Measurements from ENCODE around the gene CSRNP3.
"Not testable (repeated sequence)": the region's sequence is repeated elsewhere in the genome, so short reads cannot be mapped to it uniquely, and the experiment has no call there.

CSRNP3 gene

DNA sequence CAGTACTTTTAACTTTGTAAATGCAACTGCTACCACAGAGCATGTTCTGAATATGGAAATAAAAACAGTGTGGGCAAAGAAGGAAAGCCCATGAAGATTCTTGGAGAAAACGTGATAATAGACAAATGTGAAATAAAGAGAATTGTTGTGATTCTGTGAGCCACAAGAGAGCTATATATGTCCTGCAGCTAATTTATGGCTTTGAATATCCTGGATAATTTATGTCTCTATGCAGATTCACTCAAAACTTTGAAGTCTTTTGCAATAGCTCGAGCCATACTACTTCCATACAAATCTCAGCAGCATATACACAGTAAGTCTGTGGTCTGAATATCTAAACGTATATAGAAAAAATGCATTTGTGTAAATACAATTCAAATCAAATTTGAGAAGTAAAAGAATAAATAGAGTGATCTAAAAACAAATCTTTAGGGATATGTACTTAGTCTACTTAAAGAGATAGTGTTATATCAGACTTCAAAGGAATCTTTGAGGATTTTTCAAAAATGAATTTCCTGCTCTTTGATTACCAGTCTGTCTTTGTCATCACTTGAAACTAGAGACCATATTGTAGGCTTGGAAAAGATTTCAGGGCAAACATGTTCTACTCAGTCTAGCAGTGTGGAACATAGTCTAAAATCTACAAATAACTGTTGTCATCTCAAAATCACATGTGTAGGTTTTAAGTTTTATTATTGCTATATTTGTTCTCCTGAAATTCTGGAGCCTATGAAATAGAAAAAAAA is 107.1 kb downstream of the CSRNP3 start:
- H3K27ac ChIP-seq: no peak overlapping the region
- H3K4me3 ChIP-seq: no peak overlapping the region
- TF ChIP-seq, protein P1, sequence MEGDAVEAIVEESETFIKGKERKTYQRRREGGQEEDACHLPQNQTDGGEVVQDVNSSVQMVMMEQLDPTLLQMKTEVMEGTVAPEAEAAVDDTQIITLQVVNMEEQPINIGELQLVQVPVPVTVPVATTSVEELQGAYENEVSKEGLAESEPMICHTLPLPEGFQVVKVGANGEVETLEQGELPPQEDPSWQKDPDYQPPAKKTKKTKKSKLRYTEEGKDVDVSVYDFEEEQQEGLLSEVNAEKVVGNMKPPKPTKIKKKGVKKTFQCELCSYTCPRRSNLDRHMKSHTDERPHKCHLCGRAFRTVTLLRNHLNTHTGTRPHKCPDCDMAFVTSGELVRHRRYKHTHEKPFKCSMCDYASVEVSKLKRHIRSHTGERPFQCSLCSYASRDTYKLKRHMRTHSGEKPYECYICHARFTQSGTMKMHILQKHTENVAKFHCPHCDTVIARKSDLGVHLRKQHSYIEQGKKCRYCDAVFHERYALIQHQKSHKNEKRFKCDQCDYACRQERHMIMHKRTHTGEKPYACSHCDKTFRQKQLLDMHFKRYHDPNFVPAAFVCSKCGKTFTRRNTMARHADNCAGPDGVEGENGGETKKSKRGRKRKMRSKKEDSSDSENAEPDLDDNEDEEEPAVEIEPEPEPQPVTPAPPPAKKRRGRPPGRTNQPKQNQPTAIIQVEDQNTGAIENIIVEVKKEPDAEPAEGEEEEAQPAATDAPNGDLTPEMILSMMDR (IDR thresholded peaks at IDR 0.05): no peak
- DNase-seq (ENCODE audit: low spot score): no peak

- Histone ChIP-seq H3K27ac (peak overlapping the region in 1 of 2 donors; percentile 35), H3K4me3 (no peak overlapping the region)
- DNase-seq (ENCODE audit: low spot score): no peak
- TF ChIP-seq, protein P1 (IDR thresholded peaks at IDR 0.05): no peak
Measured at GRCh38 chr2:165582409-165582808, 112.9 kb downstream of the CSRNP3 start.

- TF ChIP-seq, protein P1 (IDR thresholded peaks at IDR 0.05): no peak
- H3K27ac ChIP-seq: no peak overlapping the region
- H3K4me3 ChIP-seq: no peak overlapping the region
- no peak for DNase-seq (ENCODE audit: low spot score)
Measured at GRCh38 chr2:165582863-165583506, 113.5 kb downstream of the CSRNP3 start.

GRCh38 chr2:165584126-165584654 is 114.7 kb downstream of the CSRNP3 start:
- no peak for DNase-seq (ENCODE audit: low spot score)
- no peak overlapping the region for H3K4me3 ChIP-seq
- H3K27ac ChIP-seq: no peak overlapping the region
- TF ChIP-seq, protein P1 (IDR thresholded peaks at IDR 0.05): no peak

GRCh38 chr2:165586019-165586418 is 116.5 kb downstream of the CSRNP3 start:
- no peak overlapping the region for H3K4me3 ChIP-seq
- TF ChIP-seq, protein P1 (IDR thresholded peaks at IDR 0.05): no peak
- DNase-seq (ENCODE audit: low spot score): no peak
- H3K27ac ChIP-seq: no peak overlapping the region

- TF ChIP-seq, protein P1 (IDR thresholded peaks at IDR 0.05): no peak
- no peak overlapping the region for H3K4me3 ChIP-seq
- DNase-seq (ENCODE audit: low spot score): no peak
- H3K27ac ChIP-seq: no peak overlapping the region
Measured at GRCh38 chr2:165587335-165587938, 117.9 kb downstream of the CSRNP3 start.

GRCh38 chr2:165590999-165591398 is 121.5 kb downstream of the CSRNP3 start:
- H3K27ac ChIP-seq; H3K4me3 ChIP-seq; DNase-seq (ENCODE audit: low spot score): not testable (repeated sequence)
